ENCODE measurements around the gene DGKH. TPM values are rescaled to one million over a fixed set of nuclear protein-coding genes. Genes with fewer than 3 reads are reported as not detected.

DGKH gene, protein sequence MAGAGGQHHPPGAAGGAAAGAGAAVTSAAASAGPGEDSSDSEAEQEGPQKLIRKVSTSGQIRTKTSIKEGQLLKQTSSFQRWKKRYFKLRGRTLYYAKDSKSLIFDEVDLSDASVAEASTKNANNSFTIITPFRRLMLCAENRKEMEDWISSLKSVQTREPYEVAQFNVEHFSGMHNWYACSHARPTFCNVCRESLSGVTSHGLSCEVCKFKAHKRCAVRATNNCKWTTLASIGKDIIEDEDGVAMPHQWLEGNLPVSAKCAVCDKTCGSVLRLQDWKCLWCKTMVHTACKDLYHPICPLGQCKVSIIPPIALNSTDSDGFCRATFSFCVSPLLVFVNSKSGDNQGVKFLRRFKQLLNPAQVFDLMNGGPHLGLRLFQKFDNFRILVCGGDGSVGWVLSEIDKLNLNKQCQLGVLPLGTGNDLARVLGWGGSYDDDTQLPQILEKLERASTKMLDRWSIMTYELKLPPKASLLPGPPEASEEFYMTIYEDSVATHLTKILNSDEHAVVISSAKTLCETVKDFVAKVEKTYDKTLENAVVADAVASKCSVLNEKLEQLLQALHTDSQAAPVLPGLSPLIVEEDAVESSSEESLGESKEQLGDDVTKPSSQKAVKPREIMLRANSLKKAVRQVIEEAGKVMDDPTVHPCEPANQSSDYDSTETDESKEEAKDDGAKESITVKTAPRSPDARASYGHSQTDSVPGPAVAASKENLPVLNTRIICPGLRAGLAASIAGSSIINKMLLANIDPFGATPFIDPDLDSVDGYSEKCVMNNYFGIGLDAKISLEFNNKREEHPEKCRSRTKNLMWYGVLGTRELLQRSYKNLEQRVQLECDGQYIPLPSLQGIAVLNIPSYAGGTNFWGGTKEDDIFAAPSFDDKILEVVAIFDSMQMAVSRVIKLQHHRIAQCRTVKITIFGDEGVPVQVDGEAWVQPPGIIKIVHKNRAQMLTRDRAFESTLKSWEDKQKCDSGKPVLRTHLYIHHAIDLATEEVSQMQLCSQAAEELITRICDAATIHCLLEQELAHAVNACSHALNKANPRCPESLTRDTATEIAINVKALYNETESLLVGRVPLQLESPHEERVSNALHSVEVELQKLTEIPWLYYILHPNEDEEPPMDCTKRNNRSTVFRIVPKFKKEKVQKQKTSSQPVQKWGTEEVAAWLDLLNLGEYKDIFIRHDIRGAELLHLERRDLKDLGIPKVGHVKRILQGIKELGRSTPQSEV
- 5.2 and 10.6 TPM in 2 replicates for total RNA-seq

DNA sequence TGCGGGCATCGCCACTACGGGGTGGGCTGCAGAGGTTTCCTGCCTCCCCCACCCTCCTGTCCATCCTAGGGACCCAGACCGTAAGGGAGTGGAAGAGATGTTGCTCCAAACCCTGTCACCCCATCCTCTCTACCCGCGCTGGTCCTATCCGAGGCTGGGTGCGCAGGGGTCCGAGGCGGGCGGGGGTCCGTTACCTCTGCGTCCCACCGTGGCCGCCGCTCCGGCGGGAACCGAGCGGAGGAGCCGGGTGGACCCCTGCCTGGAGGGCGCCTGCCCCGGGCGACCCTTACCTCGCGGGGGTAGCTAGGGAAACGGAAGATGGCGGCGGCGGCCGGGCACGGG is at the start of gene DGKH:
TSS of gene DGKH (plus strand) at position 307 of the 342 bp plus-strand sequence. CDS start 126 bp downstream, outside the sequence.

DNA sequence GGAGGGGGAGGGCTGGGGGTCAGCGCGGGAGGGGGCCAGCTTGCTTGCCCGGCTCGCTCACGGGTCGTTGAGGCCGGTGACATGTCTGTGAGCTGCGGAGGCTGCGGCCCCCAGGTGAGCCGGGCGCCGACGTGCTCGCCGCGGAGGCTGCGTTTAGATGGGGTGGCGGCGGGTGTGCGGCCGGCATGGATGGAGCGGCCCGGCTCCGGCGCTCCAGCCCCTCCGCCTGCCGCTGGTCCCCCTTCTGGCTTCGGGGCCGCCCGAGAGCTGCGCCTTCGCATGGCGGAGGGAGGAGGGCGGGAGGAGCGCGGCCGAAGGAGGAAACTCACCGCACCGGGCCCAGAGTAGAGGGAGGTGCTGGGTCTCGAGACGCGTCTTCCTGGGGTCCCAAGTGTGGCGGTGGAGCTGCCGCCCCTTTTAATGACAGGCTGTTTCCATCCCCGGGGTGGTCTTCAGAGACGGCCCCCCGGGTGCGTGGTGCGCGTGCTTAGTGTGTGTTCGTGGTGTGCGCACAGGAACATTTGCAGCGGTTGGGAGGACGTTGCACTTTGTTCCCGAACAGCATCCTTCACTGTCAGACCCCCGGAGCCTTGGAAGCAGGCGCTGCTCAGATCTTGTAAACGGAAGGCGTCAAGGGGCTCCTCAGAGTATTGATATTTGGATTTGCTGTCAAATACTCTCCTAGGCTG is 223.8 kb downstream of the DGKH start, which contains the start of gene AKAP11:
TSS of gene AKAP11 (plus strand) at position 38 of the 689 bp plus-strand sequence. CDS start 14,197 bp downstream, outside the sequence.

Other genes with a start within 250 kb of the DGKH start
- gene VWA8, start 87.5 kb upstream of the DGKH start, total RNA-seq = 10.5 and 11.5 TPM in 2 replicates
- gene AKAP11, start 223.5 kb downstream of the DGKH start, total RNA-seq = 14.4 and 16.5 TPM in 2 replicates

Measured in myometrial cell (primary cell).